Ascending aorta (tissue), 2 donors: ENCODE data around the gene OVOL1. TPM values are rescaled to one million over a fixed set of nuclear protein-coding genes. Genes with fewer than 3 reads are reported as not detected.

Experiments
- DNase-seq, 2 donors: peaks; one replicate each; pipeline ENCODE4 v3.0.0-alpha.2; 2019; ENCODE audit warnings: low spot score in 2 of 2
- H3K27ac ChIP-seq, 2 donors: fragments of 200-600 bp; sonication (generic); one replicate each; pipeline ENCODE4 v1.5.1; 2016 to 2017; ENCODE audit warnings: mild to moderate bottlenecking in 1 of 2
- H3K27me3 ChIP-seq: fragments of 200-600 bp; sonication (generic); one replicate; pipeline ENCODE4 v1.5.1; 2017
- H3K36me3 ChIP-seq, 2 donors: fragments of 200-600 bp; sonication (generic); one replicate each; pipeline ENCODE4 v1.5.1; 2016
- H3K4me1 ChIP-seq, 2 donors: fragments of 200-600 bp; sonication (generic); one replicate each; pipeline ENCODE4 v1.5.1; 2016 to 2017; ENCODE audit warnings: mild to moderate bottlenecking in 1 of 2
- H3K4me3 ChIP-seq, 2 donors: fragments of 200-600 bp; sonication (generic); one replicate each; pipeline ENCODE4 v1.5.1; 2016 to 2017; ENCODE audit warnings: mild to moderate bottlenecking in 1 of 2
- H3K9me3 ChIP-seq, 2 donors: fragments of 200-600 bp; sonication (generic); one replicate each; pipeline ENCODE4 v1.5.1; 2016
- CTCF ChIP-seq, 3 experiments: fragments of 200-600 bp in 2 of 3; fragments of 450-650 bp in 1 of 3; sonication (generic) in 2 of 3; IDR thresholded peaks; one replicate each; pipeline ENCODE4 v1.5.1; 2016 to 2019; ENCODE audit warnings: antibody characterized with exemption in 3 of 3, mild to moderate bottlenecking in 1 of 3, moderate library complexity in 1 of 3
- intact Hi-C: fragments of 100-400 bp; cut with DNase I; formaldehyde crosslinking; loops from one replicate; pipeline ENCODE4 v1.15.1; 2023
- total RNA-seq: library from RNA; depleted of rRNA; stranded (reverse); fragments of >200 nt; gene quantifications from one replicate; pipeline ENCODE4 v1.1.0, GENCODE V29; 2016

Gene OVOL1
- total RNA-seq, 1 donor from 2014 or later = not detected

GRCh38 chr11:65843811-65844210 is 56.9 kb downstream of the OVOL1 start:
- intact Hi-C loops = no loop called here
- H3K27ac ChIP-seq = no peak overlapping the region
- no peak overlapping the region for H3K4me3 ChIP-seq
- no peaks in the 10 kb centered on the region for H3K9me3 ChIP-seq
- H3K36me3 ChIP-seq = no peaks in the 10 kb centered on the region
- H3K27me3 ChIP-seq = no peaks in the 10 kb centered on the region
- no peak for TF ChIP-seq CTCF (IDR thresholded peaks at IDR 0.05)
- DNase-seq = no peak
- no peaks in the 10 kb centered on the region for H3K4me1 ChIP-seq

GRCh38 chr11:65844231-65844872 is 57.5 kb downstream of the OVOL1 start:
- H3K4me1 ChIP-seq = no peaks in the 10 kb centered on the region

More at GRCh38 chr11:65844231-65844872, 57.5 kb downstream of the OVOL1 start:
- no peaks in the 10 kb centered on the region for H3K27me3 ChIP-seq
- H3K4me3 ChIP-seq = no peak overlapping the region
- TF ChIP-seq CTCF (IDR thresholded peaks at IDR 0.05) = no peak
- no peak overlapping the region for H3K27ac ChIP-seq
- no peak for DNase-seq
- intact Hi-C loops = no loop called here
- H3K36me3 ChIP-seq = no peaks in the 10 kb centered on the region
- no peaks in the 10 kb centered on the region for H3K9me3 ChIP-seq

Other genes starting within 250 kb of the OVOL1 start
- 702 TPM for gene LTBP3, start 228.7 kb upstream of the OVOL1 start, total RNA-seq
- 157 TPM for gene ZNRD2, start 216.6 kb upstream of the OVOL1 start, total RNA-seq
- 104 TPM for gene FAM89B, start 214.5 kb upstream of the OVOL1 start, total RNA-seq
- 418 TPM for gene EHBP1L1, start 211.0 kb upstream of the OVOL1 start, total RNA-seq
- gene KCNK7, start 191.3 kb upstream of the OVOL1 start, total RNA-seq = not detected
- gene MAP3K11, start 172.8 kb upstream of the OVOL1 start, total RNA-seq = 121 TPM
- 181 TPM for gene PCNX3, start 171.3 kb upstream of the OVOL1 start, total RNA-seq
- 145 TPM for gene SIPA1, start 149.0 kb upstream of the OVOL1 start, total RNA-seq
- 115 TPM for gene RELA, start 124.1 kb upstream of the OVOL1 start, total RNA-seq
- gene KAT5, start 74.8 kb upstream of the OVOL1 start, total RNA-seq = 31.0 TPM
- 155 TPM for gene RNASEH2C, start 66.3 kb upstream of the OVOL1 start, total RNA-seq
- 31.8 TPM for gene AP5B1, start 6.1 kb upstream of the OVOL1 start, total RNA-seq
- not detected for gene SNX32, start 46.9 kb downstream of the OVOL1 start, total RNA-seq
- gene CFL1, start 71.1 kb downstream of the OVOL1 start, total RNA-seq = 974 TPM
- 45.0 TPM for gene MUS81, start 73.4 kb downstream of the OVOL1 start, total RNA-seq
- gene EFEMP2, start 85.7 kb downstream of the OVOL1 start, total RNA-seq = 92.8 TPM
- gene CTSW, start 92.8 kb downstream of the OVOL1 start, total RNA-seq = not detected
- 57.2 TPM for gene FIBP, start 101.4 kb downstream of the OVOL1 start, total RNA-seq
- gene CCDC85B, start 103.6 kb downstream of the OVOL1 start, total RNA-seq = 184 TPM
- 123 TPM for gene FOSL1, start 113.3 kb downstream of the OVOL1 start, total RNA-seq
- 25.3 TPM for gene C11orf68, start 132.0 kb downstream of the OVOL1 start, total RNA-seq
- gene DRAP1, start 132.4 kb downstream of the OVOL1 start, total RNA-seq = 135 TPM
- gene TSGA10IP, start 158.4 kb downstream of the OVOL1 start, total RNA-seq = not detected
- gene SART1, start 174.7 kb downstream of the OVOL1 start, total RNA-seq = 28.4 TPM
- gene EIF1AD, start 215.1 kb downstream of the OVOL1 start, total RNA-seq = 15.6 TPM
- gene BANF1, start 215.4 kb downstream of the OVOL1 start, total RNA-seq = 11.7 TPM
- 4.4 TPM for gene CST6, start 224.9 kb downstream of the OVOL1 start, total RNA-seq
- gene CATSPER1, start 239.4 kb downstream of the OVOL1 start, total RNA-seq = not detected